Measurements from ENCODE around the gene FAHD2A. TPM values are rescaled to one million over a fixed set of nuclear protein-coding genes. Genes with fewer than 3 reads are reported as not detected.
"Not testable (repeated sequence)": the region's sequence is repeated elsewhere in the genome, so short reads cannot be mapped to it uniquely, and the experiment has no call there.

The FAHD2A gene, protein sequence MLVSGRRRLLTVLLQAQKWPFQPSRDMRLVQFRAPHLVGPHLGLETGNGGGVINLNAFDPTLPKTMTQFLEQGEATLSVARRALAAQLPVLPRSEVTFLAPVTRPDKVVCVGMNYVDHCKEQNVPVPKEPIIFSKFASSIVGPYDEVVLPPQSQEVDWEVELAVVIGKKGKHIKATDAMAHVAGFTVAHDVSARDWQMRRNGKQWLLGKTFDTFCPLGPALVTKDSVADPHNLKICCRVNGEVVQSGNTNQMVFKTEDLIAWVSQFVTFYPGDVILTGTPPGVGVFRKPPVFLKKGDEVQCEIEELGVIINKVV
- 2.7 and 15.4 TPM in 2 replicates for total RNA-seq (ENCODE audit: low replicate concordance)

DNA sequence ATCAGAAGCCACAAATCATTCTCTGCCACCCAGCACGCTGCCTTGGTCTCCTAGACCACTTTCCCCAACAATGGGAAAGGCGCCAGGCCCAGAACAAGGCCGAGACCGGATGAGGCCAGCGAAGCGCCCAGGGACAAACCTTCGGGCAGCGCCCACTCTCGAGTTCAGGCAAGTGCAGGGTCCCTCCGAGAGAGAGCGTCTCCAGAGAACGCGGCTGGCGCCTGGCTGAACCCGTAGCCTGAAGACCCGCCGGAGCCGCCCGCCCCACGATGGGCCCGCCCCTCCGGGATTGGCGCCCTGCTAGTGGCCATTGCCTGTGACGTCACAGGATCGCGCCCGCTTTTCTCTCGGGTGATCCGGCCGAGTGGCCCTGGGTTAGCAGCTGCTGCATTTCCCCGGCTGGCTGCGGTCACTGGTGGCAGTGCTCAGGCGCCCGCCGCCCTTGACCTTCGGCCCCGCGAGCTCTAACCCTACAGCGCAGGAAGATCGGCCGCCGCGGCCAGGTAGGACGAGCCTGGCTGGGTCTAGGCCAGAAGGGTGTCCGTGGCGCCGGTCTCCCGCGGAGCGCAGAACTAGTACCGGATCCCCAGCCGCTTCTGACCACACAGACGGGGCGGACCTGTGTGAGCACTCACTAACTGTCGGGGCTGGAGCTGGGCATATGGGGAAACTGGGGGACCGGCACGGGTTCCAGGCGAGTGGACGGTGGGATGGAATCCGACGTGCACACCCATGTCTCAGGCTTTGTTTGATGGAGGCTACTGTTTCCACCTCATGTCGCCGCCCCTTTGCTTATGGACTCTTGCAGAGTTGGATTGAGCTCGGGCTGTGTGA lies at the start of gene FAHD2A:
Gene FAHD2A (plus strand): TSS at position 339 of the 834 bp plus-strand sequence. CDS start 2,851 bp downstream, outside the sequence.
- TF ChIP-seq CTCF (IDR thresholded peaks at IDR 0.05; ENCODE audit: insufficient read depth, low read length) = no peak
- H3K4me3 ChIP-seq (ENCODE audit: low read depth, low read length) = peak within 1 kb of the TSS; percentile 96
- peak; percentile 82 for DNase-seq (ENCODE audit: low read depth)

DNA sequence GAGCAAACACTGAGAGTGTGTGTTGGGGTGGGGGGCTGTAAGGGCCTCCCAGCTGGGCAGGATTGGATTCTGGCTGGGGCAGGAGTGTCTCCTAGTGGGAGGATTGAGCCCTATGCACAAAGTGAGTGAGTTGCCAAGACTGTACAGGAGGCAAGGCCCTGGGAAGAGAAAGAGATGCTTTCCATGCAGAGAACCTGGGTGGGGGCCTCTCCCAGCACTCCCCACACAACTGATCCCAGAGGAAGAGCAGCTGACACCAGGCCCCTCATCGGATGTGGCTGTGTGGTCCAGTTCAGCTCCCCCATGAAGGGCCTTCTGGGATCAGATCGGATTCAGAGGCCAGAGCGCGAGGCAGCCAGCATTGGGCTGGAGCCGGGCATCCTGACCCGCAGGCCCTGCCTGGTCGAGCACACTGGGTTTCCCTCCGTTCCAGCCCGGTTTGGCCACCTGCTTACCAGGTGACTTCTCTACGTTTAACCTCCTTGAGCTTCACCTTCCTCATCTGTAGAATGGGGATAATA lies 49.4 kb upstream of the FAHD2A start:
- no peak overlapping the region for H3K4me3 ChIP-seq (ENCODE audit: low read depth, low read length)
- DNase-seq (ENCODE audit: low read depth) = no peak
- no peak for TF ChIP-seq CTCF (IDR thresholded peaks at IDR 0.05; ENCODE audit: insufficient read depth, low read length)

DNA sequence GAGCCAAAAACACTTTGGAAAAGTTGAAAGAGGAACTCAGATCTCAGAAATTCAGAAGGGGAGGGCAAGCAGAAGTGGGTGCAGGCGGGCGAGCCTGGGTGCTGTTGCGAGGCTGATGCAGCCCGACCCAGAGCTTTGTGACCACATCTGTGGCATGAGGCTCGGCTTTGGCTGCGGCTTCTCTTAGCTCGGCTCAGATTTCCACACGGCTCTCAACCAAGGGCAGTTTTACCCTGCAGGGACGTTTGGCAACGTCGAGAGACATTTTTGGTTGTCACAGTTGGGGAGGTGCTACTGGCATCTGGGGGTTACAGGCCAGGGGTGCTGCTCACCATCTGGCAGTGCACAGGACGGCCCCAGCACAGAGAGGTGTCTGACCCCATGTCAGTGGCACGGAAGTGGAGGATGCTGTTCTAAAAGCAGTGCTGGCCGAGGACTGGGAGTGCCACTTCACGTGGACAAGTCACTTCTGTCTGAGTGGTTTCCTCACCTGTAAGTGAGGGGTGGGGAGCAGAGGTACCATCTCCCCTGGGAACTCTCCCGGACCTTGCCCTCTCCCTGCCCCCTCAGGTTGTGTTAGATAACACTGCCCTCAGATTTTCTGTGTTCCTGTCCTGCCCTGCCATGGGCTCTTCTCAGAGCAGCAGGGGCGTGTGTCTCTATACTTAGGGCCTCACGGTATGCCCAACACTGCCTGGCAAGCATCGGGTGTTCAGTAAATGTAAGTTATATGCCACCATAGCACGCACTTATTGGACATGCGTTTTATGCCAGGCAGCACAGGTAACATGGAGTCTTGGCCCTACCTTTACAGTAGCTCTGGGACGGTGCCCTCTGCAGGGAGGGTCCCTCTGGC lies 48.7 kb upstream of the FAHD2A start:
- H3K4me3 ChIP-seq (ENCODE audit: low read depth, low read length) = no peak overlapping the region
- no peak for TF ChIP-seq CTCF (IDR thresholded peaks at IDR 0.05; ENCODE audit: insufficient read depth, low read length)
- DNase-seq (ENCODE audit: low read depth) = no peak

GRCh38 chr2:95354469-95354901 lies 48.0 kb upstream of the FAHD2A start:
- no peak for TF ChIP-seq CTCF (IDR thresholded peaks at IDR 0.05; ENCODE audit: insufficient read depth, low read length)
- DNase-seq (ENCODE audit: low read depth) = no peak
- no peak overlapping the region for H3K4me3 ChIP-seq (ENCODE audit: low read depth, low read length)

DNA sequence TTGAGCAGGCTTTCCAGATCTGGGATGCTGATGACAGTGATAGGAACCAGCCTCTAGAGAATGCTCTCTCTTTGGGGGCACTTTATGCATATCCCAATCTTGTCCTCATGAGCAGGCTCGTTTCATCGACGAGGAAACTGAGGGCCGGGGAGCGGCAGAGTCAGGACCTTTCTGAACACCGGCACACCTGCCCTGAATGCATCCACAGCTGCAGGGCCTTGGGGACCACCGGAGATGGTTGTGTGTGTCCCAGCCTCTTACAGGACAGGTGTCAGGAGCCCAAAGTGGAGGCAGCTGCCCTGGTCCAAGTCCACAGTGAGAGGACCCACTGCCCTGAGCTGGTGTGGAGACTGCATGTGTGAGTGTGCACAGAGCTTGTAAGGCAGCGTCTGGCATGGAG lies 47.6 kb upstream of the FAHD2A start:
- no peak for TF ChIP-seq CTCF (IDR thresholded peaks at IDR 0.05; ENCODE audit: insufficient read depth, low read length)
- no peak for DNase-seq (ENCODE audit: low read depth)
- no peak overlapping the region for H3K4me3 ChIP-seq (ENCODE audit: low read depth, low read length)

GRCh38 chr2:95355486-95355885 lies 47.0 kb upstream of the FAHD2A start:
- not testable (repeated sequence) for DNase-seq (ENCODE audit: low read depth); H3K4me3 ChIP-seq (ENCODE audit: low read depth, low read length)
